Measurements from ENCODE around the gene SH3PXD2A. TPM values are rescaled to one million over a fixed set of nuclear protein-coding genes. Genes with fewer than 3 reads are reported as not detected.

SH3PXD2A gene
- total RNA-seq, 4 donors from 2014 or later, result 128 to 154 (median 136) TPM

DNA sequence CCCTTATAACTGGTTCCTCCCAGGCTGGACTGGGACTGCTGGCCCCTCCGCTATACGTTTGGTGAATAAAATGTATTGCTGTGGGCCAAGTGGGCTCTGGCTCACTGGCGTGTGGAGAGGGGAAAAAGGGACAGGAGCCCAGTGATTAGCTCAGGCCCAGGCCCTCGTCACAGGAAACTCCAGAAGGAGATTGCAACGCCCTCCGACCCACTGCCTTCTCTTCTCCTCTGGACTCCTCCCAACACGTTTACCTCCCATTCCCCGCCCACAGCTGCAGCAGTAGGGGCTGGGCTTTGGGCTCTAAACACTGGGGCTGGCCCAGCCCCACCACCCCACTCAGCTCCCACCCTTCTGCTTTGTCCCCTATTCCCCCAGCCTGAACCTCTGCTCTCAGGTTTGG, 188.0 kb downstream of the SH3PXD2A start:
- Histone ChIP-seq H3K27me3 (no peaks in the 10 kb centered on the region), H3K27ac (peak overlapping the region; percentile 49 to 97 (median 70)), H3K36me3 (no peaks in the 10 kb centered on the region), H3K4me3 (no peak overlapping the region), H3K9me3 (no peaks in the 10 kb centered on the region), H3K4me1 (peaks cover 0 to 86% (median 52%) of the 10 kb centered on the region in 4 donors)
- WGBS, 2 donors, result 28 to 40% methylated on average over 8 of the region's 8 CpGs
- no peak for TF ChIP-seq POLR2A (IDR thresholded peaks at IDR 0.05)
- TF ChIP-seq, protein P1, sequence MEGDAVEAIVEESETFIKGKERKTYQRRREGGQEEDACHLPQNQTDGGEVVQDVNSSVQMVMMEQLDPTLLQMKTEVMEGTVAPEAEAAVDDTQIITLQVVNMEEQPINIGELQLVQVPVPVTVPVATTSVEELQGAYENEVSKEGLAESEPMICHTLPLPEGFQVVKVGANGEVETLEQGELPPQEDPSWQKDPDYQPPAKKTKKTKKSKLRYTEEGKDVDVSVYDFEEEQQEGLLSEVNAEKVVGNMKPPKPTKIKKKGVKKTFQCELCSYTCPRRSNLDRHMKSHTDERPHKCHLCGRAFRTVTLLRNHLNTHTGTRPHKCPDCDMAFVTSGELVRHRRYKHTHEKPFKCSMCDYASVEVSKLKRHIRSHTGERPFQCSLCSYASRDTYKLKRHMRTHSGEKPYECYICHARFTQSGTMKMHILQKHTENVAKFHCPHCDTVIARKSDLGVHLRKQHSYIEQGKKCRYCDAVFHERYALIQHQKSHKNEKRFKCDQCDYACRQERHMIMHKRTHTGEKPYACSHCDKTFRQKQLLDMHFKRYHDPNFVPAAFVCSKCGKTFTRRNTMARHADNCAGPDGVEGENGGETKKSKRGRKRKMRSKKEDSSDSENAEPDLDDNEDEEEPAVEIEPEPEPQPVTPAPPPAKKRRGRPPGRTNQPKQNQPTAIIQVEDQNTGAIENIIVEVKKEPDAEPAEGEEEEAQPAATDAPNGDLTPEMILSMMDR (IDR thresholded peaks at IDR 0.05), result no peak
- TF ChIP-seq EP300 (IDR thresholded peaks at IDR 0.05), result no peak
- DNase-seq (ENCODE audit: low spot score in 2 of 2), result no peak

DNA sequence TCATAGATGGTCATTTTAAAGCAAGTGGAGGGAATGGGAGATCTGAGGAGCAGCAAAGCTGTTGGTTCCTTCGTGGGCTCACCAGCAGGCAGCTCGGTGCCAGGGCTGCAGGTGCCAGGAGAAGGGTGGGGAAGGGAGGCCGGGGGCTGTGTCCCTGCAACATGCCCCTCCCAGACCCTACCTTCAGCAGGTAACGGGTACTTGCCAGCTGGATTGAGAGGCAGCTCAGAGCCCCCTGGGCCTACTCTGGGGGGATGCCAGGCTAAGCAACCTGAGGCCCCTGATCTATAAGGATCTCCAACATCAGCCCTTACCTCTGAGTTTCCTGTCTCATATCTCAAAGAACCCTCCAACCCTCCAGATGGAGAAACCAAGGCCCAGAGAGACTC, 188.6 kb downstream of the SH3PXD2A start:
- no peak overlapping the region for H3K4me3 ChIP-seq
- TF ChIP-seq, protein P1 (IDR thresholded peaks at IDR 0.05), result no peak
- TF ChIP-seq POLR2A (IDR thresholded peaks at IDR 0.05), result no peak
- TF ChIP-seq EP300 (IDR thresholded peaks at IDR 0.05), result no peak
- 75 to 95% methylated on average over 4 of the region's 4 CpGs for WGBS, 2 donors
- H3K27me3 ChIP-seq, result no peaks in the 10 kb centered on the region
- H3K9me3 ChIP-seq, result no peaks in the 10 kb centered on the region
- H3K4me1 ChIP-seq, result peaks cover 0 to 86% (median 54%) of the 10 kb centered on the region in 4 donors
- peak overlapping the region; percentile 49 to 97 (median 70) for H3K27ac ChIP-seq
- DNase-seq (ENCODE audit: low spot score in 2 of 2), result no peak
- no peaks in the 10 kb centered on the region for H3K36me3 ChIP-seq

DNA sequence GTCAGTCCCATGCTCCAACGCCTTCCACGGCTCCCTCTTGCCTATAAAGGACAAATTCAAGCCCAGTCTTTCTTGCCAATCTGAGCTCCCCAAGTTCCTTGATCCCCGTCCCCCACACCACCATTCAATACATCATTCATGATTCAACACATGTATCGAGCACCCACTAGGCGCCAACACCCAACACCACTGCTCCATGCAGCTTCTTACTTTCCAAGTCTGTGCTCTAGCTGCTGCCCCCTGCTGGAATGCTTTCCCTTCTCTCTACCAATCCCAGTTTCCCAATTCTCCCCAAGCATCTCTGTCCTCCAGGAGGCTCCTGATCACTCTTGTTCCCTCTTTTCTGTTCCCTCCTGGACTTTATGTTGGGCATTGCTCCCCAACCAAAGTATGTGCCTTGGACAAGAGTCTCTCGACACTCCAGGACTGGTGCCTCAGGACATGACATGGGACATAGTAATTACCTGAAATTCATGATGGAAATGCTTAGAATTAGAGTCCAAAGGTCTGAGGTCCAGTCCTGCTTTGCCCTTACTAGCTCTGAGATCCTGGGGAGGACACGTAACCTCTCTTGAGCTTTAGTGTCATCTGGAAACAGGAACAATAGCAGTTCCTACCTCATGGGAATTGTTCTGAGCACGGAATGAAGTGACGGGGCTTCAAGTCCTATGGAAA, 189.2 kb downstream of the SH3PXD2A start:
- no peak for DNase-seq (ENCODE audit: low spot score in 2 of 2)
- Histone ChIP-seq H3K27ac (peak overlapping the region; percentile 49 to 97 (median 70)), H3K9me3 (no peaks in the 10 kb centered on the region), H3K4me1 (peaks cover 0 to 92% (median 55%) of the 10 kb centered on the region in 4 donors), H3K27me3 (no peaks in the 10 kb centered on the region), H3K4me3 (no peak overlapping the region), H3K36me3 (no peaks in the 10 kb centered on the region)
- 81 to 89% methylated on average over 9 of the region's 9 CpGs for WGBS, 2 donors
- TF ChIP-seq EP300 (IDR thresholded peaks at IDR 0.05), result no peak
- TF ChIP-seq POLR2A (IDR thresholded peaks at IDR 0.05), result no peak
- TF ChIP-seq, protein P1 (IDR thresholded peaks at IDR 0.05), result peak in 4 of 5 experiments; percentile 8 to 37 (median 30)

DNA sequence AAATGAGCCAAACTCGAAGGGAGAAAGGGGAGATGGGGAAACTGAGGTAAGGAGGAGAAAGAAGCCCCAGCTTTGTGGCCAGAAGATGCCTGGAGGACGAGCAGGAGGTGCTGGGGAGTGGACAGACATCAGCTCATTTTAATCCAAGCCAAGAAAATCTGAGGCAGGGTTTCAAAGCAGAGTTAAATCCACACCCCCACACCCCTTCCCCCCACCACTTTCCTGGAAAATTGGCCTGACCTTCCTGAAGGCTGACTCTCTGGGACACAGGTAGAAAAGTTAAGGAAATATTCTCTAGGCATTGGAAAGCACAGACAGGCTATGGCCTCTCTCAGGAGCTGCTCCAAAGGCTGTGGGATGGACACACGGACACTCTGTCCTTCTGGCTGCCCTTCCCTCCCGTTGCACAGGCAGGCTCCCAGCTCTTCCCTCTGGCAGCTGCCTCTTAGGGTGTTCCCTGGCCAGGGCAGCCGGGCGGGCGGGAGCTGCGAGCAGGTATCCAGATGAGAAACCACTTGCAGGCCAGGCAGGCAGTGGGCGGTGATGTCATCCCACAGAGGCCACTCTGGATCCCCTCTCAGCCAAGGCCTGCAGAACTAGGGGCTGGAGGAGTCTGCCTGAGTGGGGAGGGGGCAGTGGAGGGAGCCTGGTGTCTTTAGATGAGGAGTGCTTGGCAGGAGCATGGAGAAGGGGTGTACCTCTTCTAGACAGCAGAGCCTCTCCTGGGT, 190.1 kb downstream of the SH3PXD2A start:
- 62 to 73% methylated on average over 8 to 9 of the region's 9 CpGs for WGBS, 2 donors
- Histone ChIP-seq H3K4me1 (peaks cover 0 to 93% (median 55%) of the 10 kb centered on the region in 4 donors), H3K9me3 (no peaks in the 10 kb centered on the region), H3K27me3 (no peaks in the 10 kb centered on the region), H3K27ac (peak overlapping the region; percentile 2 to 97 (median 54)), H3K4me3 (no peak overlapping the region), H3K36me3 (no peaks in the 10 kb centered on the region)
- TF ChIP-seq EP300 (IDR thresholded peaks at IDR 0.05) (peak in 1 of 2 donors; percentile 51), POLR2A (IDR thresholded peaks at IDR 0.05) (peak in 1 of 2 donors; percentile 22)
- TF ChIP-seq, protein P1 (IDR thresholded peaks at IDR 0.05), result no peak
- DNase-seq (ENCODE audit: low spot score in 2 of 2), result no peak

DNA sequence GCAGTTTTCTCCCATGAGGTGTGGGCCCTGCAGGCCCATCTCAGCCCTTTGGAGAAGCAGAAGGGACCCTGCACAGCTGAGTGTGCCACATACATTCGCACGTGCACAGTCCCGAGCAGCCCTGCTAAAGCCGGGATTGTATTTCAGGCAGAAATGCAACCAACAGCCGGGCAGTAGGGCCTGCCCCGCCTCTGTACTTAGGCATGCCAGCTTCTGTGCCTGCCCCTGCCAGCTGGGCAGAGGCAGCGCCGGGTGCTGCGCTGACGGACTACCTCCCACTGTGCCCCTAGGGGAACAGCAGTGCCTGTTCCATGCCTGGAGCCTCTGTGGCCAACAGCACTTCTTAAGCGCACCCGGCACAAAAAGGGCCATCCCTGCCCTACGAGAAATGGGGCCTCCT, 191.6 kb downstream of the SH3PXD2A start:
- peaks cover 0 to 6% (median 0%) of the 10 kb centered on the region in 3 donors for H3K36me3 ChIP-seq
- no peak for DNase-seq (ENCODE audit: low spot score in 2 of 2)
- no peak overlapping the region for H3K4me3 ChIP-seq
- no peaks in the 10 kb centered on the region for H3K27me3 ChIP-seq
- WGBS, 2 donors, result 45 to 47% methylated on average over 8 to 11 of the region's 13 CpGs
- H3K9me3 ChIP-seq, result no peaks in the 10 kb centered on the region
- peak overlapping the region; percentile 35 to 97 (median 80) for H3K27ac ChIP-seq
- H3K4me1 ChIP-seq, result peaks cover 0 to 88% (median 58%) of the 10 kb centered on the region in 4 donors
- TF ChIP-seq, protein P1 (IDR thresholded peaks at IDR 0.05), result peak in 1 of 5 experiments; percentile 14
- TF ChIP-seq EP300 (IDR thresholded peaks at IDR 0.05), result peak; percentile 16 to 81
- no peak for TF ChIP-seq POLR2A (IDR thresholded peaks at IDR 0.05)
